ENCODE results near the gene MAML3.

The MAML3 gene

GRCh38 chr4:139764182-139764581, 389.8 kb downstream of the MAML3 start:
- Mint-ChIP-seq H3K4me1 (ENCODE audit: low read depth) (peaks cover 41% of the 10 kb centered on the region), H3K36me3 (ENCODE audit: low read depth) (no peaks in the 10 kb centered on the region), H3K27me3 (peaks cover 2% of the 10 kb centered on the region), H3K4me3 (no peak overlapping the region), H3K27ac (no peak overlapping the region), H3K9me3 (no peaks in the 10 kb centered on the region)
- intact Hi-C loops (cut with micrococcal nuclease), result no loop called here

DNA sequence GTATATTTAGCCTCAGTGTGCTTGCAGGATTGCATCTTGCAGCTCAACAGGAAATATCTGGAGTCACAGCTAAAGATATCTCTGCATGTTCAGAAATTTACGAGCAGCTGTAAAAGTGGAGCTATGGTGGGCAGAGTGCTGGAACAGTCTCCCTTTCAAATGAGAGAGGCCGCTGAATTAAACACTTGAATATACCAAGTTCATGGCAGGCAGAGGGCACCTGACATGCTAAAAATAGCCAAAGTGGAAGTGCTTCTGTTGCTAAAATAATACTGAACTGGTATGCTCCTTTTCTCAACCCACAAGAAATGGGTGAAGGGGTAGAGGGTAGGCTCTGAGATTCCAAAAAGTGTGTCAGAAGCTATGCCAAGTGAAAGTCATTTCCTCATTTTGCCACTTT, 390.3 kb downstream of the MAML3 start:
- Mint-ChIP-seq H3K4me3 (no peak overlapping the region), H3K4me1 (ENCODE audit: low read depth) (peaks cover 41% of the 10 kb centered on the region), H3K27ac (no peak overlapping the region), H3K36me3 (ENCODE audit: low read depth) (no peaks in the 10 kb centered on the region), H3K9me3 (no peaks in the 10 kb centered on the region), H3K27me3 (peaks cover 2% of the 10 kb centered on the region)
- intact Hi-C loops (cut with micrococcal nuclease), result no loop called here

- Mint-ChIP-seq H3K36me3 (ENCODE audit: low read depth) (no peaks in the 10 kb centered on the region), H3K27me3 (peaks cover 2% of the 10 kb centered on the region), H3K4me1 (ENCODE audit: low read depth) (peaks cover 41% of the 10 kb centered on the region), H3K4me3 (no peak overlapping the region), H3K9me3 (no peaks in the 10 kb centered on the region), H3K27ac (no peak overlapping the region)
- intact Hi-C loops (cut with micrococcal nuclease), result no loop called here
Measured at GRCh38 chr4:139763205-139763604, 390.8 kb downstream of the MAML3 start.

DNA sequence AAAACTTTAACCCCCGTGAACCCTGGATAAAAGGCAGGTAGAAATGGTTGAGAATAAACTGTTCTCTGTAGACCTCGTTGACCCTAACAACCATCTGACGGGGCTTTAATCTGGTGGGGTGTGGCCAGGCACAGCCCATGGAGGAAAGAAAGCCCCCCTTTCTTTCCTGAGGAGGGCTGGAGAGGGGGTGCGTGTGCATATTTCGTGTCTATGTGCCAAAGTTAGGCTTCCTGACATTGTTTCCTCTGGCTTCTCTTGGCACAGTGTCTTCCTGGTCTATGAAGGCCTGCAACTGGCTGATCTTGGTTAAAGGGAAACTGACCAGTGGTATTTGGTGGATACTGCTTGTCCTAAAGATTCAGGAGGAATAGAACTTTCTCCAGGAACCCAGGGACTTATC, 391.3 kb downstream of the MAML3 start:
- Mint-ChIP-seq H3K27ac (no peak overlapping the region), H3K4me3 (no peak overlapping the region), H3K9me3 (no peaks in the 10 kb centered on the region), H3K27me3 (peaks cover 2% of the 10 kb centered on the region), H3K36me3 (ENCODE audit: low read depth) (no peaks in the 10 kb centered on the region), H3K4me1 (ENCODE audit: low read depth) (peaks cover 41% of the 10 kb centered on the region)
- intact Hi-C loops (cut with micrococcal nuclease), result no loop called here

DNA sequence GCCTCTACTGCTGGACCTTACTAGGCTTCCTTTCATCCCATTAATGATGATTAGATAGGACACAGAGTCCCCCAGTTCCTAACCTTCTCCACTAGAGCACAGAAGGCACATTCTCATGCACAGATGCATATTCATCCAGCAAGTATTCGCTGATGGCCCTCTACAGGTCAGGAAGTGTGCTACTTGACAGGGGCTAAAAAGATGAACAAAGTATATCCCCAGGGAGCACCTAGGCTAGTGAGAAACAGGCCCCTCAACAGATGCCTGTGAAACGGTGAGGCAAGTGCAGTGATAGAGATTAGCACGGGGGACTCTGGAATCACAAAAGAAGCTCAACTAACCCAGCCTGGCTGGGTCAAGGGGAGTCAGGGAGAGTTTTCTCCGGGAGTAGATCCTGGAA, 392.5 kb downstream of the MAML3 start:
- no peaks in the 10 kb centered on the region for H3K9me3 Mint-ChIP-seq
- H3K36me3 Mint-ChIP-seq (ENCODE audit: low read depth), result no peaks in the 10 kb centered on the region
- no peak overlapping the region for H3K4me3 Mint-ChIP-seq
- no peak overlapping the region for H3K27ac Mint-ChIP-seq
- intact Hi-C loops (cut with micrococcal nuclease), result no loop called here
- peaks cover 2% of the 10 kb centered on the region for H3K27me3 Mint-ChIP-seq
- peaks cover 31% of the 10 kb centered on the region for H3K4me1 Mint-ChIP-seq (ENCODE audit: low read depth)

DNA sequence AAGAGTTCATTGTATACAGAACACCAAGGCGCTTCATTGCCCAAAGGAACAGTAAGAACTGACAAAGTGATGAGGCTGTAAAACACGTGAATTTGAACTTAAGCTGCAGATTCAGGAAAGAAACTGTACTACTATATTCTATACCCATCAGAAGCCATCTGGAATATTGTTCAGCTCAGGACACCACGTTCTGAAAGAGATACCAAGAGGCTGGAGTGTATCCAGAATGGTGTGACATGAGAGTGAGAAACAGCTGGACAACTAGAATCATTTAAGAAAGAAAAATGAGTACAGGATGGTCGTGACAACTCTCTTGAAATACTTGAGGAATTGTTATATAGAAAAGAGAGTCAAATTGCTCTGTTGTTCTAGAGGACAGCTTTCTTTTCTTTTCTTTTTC, 393.4 kb downstream of the MAML3 start:
- Mint-ChIP-seq H3K27ac (no peak overlapping the region), H3K4me3 (no peak overlapping the region), H3K9me3 (no peaks in the 10 kb centered on the region), H3K36me3 (ENCODE audit: low read depth) (no peaks in the 10 kb centered on the region), H3K4me1 (ENCODE audit: low read depth) (peaks cover 30% of the 10 kb centered on the region), H3K27me3 (peaks cover 2% of the 10 kb centered on the region)
- intact Hi-C loops (cut with micrococcal nuclease), result no loop called here

- Mint-ChIP-seq H3K27me3 (no peaks in the 10 kb centered on the region), H3K9me3 (no peaks in the 10 kb centered on the region), H3K27ac (no peak overlapping the region), H3K4me3 (no peak overlapping the region), H3K36me3 (ENCODE audit: low read depth) (no peaks in the 10 kb centered on the region), H3K4me1 (ENCODE audit: low read depth) (peaks cover 21% of the 10 kb centered on the region)
- intact Hi-C loops (cut with micrococcal nuclease), result no loop called here
Measured at GRCh38 chr4:139759097-139759496, 394.9 kb downstream of the MAML3 start.

- no peaks in the 10 kb centered on the region for H3K36me3 Mint-ChIP-seq (ENCODE audit: low read depth)
- H3K4me3 Mint-ChIP-seq, result no peak overlapping the region
- intact Hi-C loops (cut with micrococcal nuclease), result no loop called here
- H3K4me1 Mint-ChIP-seq (ENCODE audit: low read depth), result peaks cover 2% of the 10 kb centered on the region
- H3K27ac Mint-ChIP-seq, result no peak overlapping the region
- H3K27me3 Mint-ChIP-seq, result no peaks in the 10 kb centered on the region
- H3K9me3 Mint-ChIP-seq, result no peaks in the 10 kb centered on the region
Measured at GRCh38 chr4:139756391-139757180, 397.4 kb downstream of the MAML3 start.

GRCh38 chr4:139754938-139755337, 399.0 kb downstream of the MAML3 start:
- Mint-ChIP-seq H3K4me1 (ENCODE audit: low read depth) (no peaks in the 10 kb centered on the region), H3K36me3 (ENCODE audit: low read depth) (no peaks in the 10 kb centered on the region), H3K27ac (no peak overlapping the region), H3K9me3 (no peaks in the 10 kb centered on the region), H3K27me3 (no peaks in the 10 kb centered on the region), H3K4me3 (no peak overlapping the region)
- intact Hi-C loops (cut with micrococcal nuclease), result no loop called here

DNA sequence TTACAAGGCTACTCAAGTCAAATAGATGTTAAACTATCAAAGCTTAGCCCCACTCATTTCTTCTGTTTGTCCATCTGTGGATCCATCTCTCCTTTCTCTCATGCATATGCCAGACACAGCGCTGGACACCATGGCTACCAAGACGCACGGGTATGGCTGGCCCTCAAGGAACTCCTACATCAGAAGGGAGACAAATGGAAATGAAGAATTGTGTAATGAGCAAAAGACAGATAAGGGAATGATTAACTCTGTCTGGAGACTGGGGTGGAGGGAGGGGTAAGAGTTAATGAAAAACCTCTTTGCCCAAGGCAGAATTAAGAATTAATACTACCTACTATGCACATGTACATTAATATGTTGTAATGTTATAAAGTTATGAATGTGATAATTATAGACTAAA, 400.3 kb downstream of the MAML3 start:
- no peaks in the 10 kb centered on the region for H3K9me3 Mint-ChIP-seq
- no peak overlapping the region for H3K4me3 Mint-ChIP-seq
- no peaks in the 10 kb centered on the region for H3K4me1 Mint-ChIP-seq (ENCODE audit: low read depth)
- intact Hi-C loops (cut with micrococcal nuclease), result no loop called here
- H3K27ac Mint-ChIP-seq, result no peak overlapping the region
- H3K36me3 Mint-ChIP-seq (ENCODE audit: low read depth), result no peaks in the 10 kb centered on the region
- no peaks in the 10 kb centered on the region for H3K27me3 Mint-ChIP-seq

DNA sequence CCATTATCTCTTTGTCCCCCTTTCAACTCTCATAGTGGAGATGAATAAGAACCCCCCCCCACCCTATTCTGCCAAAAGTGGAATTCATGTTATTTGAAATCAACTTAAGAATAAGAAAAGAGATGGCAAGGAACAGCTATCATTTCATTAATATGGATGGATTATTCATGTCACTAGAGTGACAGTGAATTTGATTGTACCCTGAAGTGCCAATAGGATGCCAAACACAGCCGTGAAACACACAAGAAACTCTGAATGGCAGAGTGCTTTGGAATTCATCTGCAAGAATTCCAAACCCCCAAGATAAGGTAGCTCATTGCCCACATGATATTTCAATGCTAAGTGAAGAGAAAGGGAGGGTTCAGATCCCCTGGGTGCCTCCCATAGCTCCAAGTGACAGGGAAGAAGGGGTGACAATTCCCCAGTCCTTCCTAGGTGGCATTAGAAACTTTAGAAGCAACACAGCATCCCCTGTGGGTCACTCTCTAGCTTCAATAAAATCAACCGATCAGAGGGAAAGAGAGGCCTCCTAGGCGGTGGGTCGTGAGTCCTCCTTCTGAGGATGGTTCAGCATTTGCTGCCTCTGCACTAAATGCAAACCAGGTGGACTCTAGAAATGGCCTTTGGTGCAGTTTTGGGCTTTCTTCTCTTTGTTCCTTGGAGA, 404.0 kb downstream of the MAML3 start:
- H3K4me1 Mint-ChIP-seq (ENCODE audit: low read depth), result peaks cover 5% of the 10 kb centered on the region
- H3K27me3 Mint-ChIP-seq, result no peaks in the 10 kb centered on the region
- intact Hi-C loops (cut with micrococcal nuclease), result no loop called here
- H3K36me3 Mint-ChIP-seq (ENCODE audit: low read depth), result no peaks in the 10 kb centered on the region
- no peak overlapping the region for H3K27ac Mint-ChIP-seq
- no peak overlapping the region for H3K4me3 Mint-ChIP-seq
- no peaks in the 10 kb centered on the region for H3K9me3 Mint-ChIP-seq

DNA sequence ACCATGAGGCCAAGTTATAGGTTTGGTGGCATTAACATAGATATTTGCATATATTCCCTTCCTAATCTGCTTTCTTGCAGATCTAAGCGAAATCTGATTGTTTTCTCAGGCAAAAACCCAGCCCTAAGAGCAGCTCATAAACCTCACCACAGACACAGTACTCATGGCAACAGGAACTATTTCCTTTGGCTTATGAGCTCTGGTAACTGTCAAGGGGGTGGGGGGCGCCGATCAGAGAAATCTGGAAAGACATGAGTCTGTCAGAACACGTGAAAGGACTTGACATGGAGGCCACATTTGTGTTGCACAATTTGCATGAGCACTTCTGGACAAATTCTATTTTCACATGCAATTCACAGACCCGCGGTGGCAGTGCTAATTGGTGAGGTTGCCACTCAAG, 404.6 kb downstream of the MAML3 start:
- H3K4me3 Mint-ChIP-seq, result no peak overlapping the region
- H3K27me3 Mint-ChIP-seq, result no peaks in the 10 kb centered on the region
- intact Hi-C loops (cut with micrococcal nuclease), result no loop called here
- no peaks in the 10 kb centered on the region for H3K36me3 Mint-ChIP-seq (ENCODE audit: low read depth)
- peaks cover 5% of the 10 kb centered on the region for H3K4me1 Mint-ChIP-seq (ENCODE audit: low read depth)
- no peak overlapping the region for H3K27ac Mint-ChIP-seq
- no peaks in the 10 kb centered on the region for H3K9me3 Mint-ChIP-seq

DNA sequence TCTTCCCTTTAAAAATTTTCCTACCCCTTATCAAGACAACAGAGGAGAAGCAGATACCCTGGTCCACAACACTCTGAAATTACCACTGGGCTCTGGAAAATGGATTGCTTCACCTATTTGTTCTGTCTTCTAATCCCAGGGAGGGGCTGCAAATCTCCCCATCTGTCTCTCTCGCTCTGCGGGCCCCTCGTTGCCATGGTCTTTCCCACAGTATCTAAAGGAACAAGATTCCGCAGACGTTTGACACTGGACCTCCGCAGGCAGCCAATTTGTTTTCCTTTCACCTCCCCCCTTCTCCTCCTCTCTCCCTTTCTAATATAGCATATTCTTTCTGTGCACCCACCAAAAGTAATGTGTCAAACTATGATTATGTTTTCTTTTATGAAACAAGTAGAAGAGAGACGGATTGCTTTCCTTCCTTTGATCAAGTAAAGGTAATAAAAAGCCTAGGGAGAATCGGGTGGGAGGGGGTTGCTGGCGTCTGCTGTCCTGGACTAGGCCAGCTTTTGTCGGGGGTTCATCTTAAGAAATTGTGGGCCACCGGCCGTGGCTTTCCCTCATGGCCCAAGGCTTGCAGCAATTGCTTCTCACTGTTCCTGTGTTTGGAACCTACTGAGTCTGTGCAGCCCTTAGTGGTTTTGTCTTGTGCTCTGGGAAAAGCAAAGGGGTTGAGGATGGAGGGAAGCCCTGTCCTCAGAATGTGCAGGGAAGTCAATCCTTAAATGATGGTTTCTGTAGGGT, 407.4 kb downstream of the MAML3 start:
- intact Hi-C loops (cut with micrococcal nuclease), result no loop called here

GRCh38 chr4:139745111-139745639, 408.8 kb downstream of the MAML3 start:
- H3K27me3 Mint-ChIP-seq, result no peaks in the 10 kb centered on the region
- intact Hi-C loops (cut with micrococcal nuclease), result no loop called here
- no peaks in the 10 kb centered on the region for H3K36me3 Mint-ChIP-seq (ENCODE audit: low read depth)

More for the DNA sequence above, 407.4 kb downstream of the MAML3 start:
- no peaks in the 10 kb centered on the region for H3K27me3 Mint-ChIP-seq
- no peaks in the 10 kb centered on the region for H3K36me3 Mint-ChIP-seq (ENCODE audit: low read depth)
- H3K4me3 Mint-ChIP-seq, result no peak overlapping the region
- no peaks in the 10 kb centered on the region for H3K9me3 Mint-ChIP-seq
- peaks cover 21% of the 10 kb centered on the region for H3K4me1 Mint-ChIP-seq (ENCODE audit: low read depth)
- no peak overlapping the region for H3K27ac Mint-ChIP-seq

More at GRCh38 chr4:139745111-139745639, 408.8 kb downstream of the MAML3 start:
- Mint-ChIP-seq H3K4me1 (ENCODE audit: low read depth) (peaks cover 34% of the 10 kb centered on the region), H3K4me3 (no peak overlapping the region), H3K27ac (no peak overlapping the region), H3K9me3 (no peaks in the 10 kb centered on the region)
